CD4-positive, alpha-beta T cell treated with Interleukin-4 for 1 hour (primary cell): ENCODE results near the gene SVIL.
"Not testable (repeated sequence)": the region's sequence is repeated elsewhere in the genome, so short reads cannot be mapped to it uniquely, and the experiment has no call there.

Source experiments
- DNase-seq, 2 donors: peaks; one replicate each; pipeline ENCODE4 v3.0.0-alpha.2; 2020 to 2022

SVIL gene

GRCh38 chr10:29443745-29444523 lies 190.8 kb downstream of the SVIL start:
- no peak for DNase-seq

GRCh38 chr10:29440981-29441380 lies 193.8 kb downstream of the SVIL start:
- DNase-seq: no peak

GRCh38 chr10:29439005-29439404 lies 195.8 kb downstream of the SVIL start:
- DNase-seq: not testable (repeated sequence)

- no peak for DNase-seq
Observed at GRCh38 chr10:29438271-29438670, 196.5 kb downstream of the SVIL start.

- no peak for DNase-seq
Observed at GRCh38 chr10:29437871-29438270, 196.9 kb downstream of the SVIL start.

- no peak for DNase-seq
Observed at GRCh38 chr10:29435809-29436501, 198.8 kb downstream of the SVIL start.

GRCh38 chr10:29434111-29434510 lies 200.7 kb downstream of the SVIL start:
- no peak for DNase-seq

GRCh38 chr10:29431711-29432110 lies 203.1 kb downstream of the SVIL start:
- no peak for DNase-seq

GRCh38 chr10:29430101-29430500 lies 204.7 kb downstream of the SVIL start:
- no peak for DNase-seq

GRCh38 chr10:29428486-29428885 lies 206.3 kb downstream of the SVIL start:
- DNase-seq: no peak

GRCh38 chr10:29427667-29428066 lies 207.1 kb downstream of the SVIL start:
- no peak for DNase-seq

- DNase-seq: no peak
Observed at GRCh38 chr10:29426420-29426819, 208.4 kb downstream of the SVIL start.

GRCh38 chr10:29424017-29424416 lies 210.8 kb downstream of the SVIL start:
- DNase-seq: no peak

GRCh38 chr10:29420744-29421143 lies 214.0 kb downstream of the SVIL start:
- DNase-seq: no peak

- no peak for DNase-seq
Observed at GRCh38 chr10:29417324-29417723, 217.4 kb downstream of the SVIL start.

- no peak for DNase-seq
Observed at GRCh38 chr10:29415876-29416275, 218.9 kb downstream of the SVIL start.

- no peak for DNase-seq
Observed at GRCh38 chr10:29414501-29414900, 220.3 kb downstream of the SVIL start.

GRCh38 chr10:29412485-29412884 lies 222.3 kb downstream of the SVIL start:
- no peak for DNase-seq

- no peak for DNase-seq
Observed at GRCh38 chr10:29411666-29412315, 223.0 kb downstream of the SVIL start.

GRCh38 chr10:29409241-29410054 lies 225.3 kb downstream of the SVIL start:
- peak; percentile 28 to 37 for DNase-seq

- peak in 1 of 2 donors; percentile 19 for DNase-seq
Observed at GRCh38 chr10:29408847-29409240, 225.9 kb downstream of the SVIL start.
